HG03135 (cell line): ENCODE results near the gene MSH3.
"Not testable (repeated sequence)": the region's sequence is repeated elsewhere in the genome, so short reads cannot be mapped to it uniquely, and the experiment has no call there.

Experiments used
- ATAC-seq: cut with Tn5 transposase; IDR thresholded peaks from one replicate; pipeline ENCODE4 v1.9.1; 2021; ENCODE audit warnings: mild to moderate bottlenecking, moderate library complexity; ENCODE audit not compliant: unreplicated experiment

The MSH3 gene

DNA sequence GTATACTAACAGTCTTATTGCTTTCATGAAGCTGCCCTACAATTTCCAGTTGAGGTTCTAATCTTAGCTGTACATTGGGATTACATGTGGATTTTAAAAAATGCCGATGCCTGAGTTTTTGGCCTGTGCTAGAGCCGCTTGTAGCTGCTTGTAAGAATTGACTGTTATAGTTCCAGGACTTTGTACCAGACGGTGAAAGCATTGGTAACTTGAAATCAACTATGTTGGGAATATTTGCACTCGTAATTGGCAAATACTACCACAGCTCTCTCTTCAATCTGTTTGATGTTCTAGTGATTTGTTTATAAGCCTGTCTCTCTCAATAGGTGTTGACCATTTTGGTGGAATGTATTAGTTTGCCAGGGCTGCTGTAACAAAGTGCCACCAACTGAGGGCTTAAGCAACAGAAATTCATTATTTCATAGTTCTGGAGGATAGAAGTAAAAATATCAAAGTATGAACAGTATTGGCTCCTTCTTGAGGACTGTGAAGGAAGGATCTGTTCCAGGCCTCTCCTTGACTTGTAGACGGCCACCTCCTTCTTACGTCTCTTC is 50.8 kb downstream of the MSH3 start:
- ATAC-seq: no peak

DNA sequence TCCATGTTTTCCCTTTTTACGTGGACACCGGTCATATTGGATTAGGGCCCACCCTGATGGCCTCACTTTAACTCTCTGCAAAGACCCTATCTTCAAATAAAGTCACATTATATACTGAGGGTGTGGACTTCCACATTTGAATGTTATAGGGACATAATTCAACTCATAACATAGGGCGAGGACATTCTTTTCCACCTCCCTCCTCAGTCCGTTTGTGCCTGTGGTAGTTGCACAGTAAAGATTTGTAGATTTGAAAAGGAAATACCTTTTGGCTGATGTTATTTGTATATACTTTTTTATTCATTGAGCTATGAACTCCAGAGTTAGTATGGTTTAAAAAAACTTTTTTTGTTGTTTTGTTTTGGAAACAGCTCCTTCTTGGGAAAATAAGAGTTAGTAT is 51.3 kb downstream of the MSH3 start:
- no peak for ATAC-seq

DNA sequence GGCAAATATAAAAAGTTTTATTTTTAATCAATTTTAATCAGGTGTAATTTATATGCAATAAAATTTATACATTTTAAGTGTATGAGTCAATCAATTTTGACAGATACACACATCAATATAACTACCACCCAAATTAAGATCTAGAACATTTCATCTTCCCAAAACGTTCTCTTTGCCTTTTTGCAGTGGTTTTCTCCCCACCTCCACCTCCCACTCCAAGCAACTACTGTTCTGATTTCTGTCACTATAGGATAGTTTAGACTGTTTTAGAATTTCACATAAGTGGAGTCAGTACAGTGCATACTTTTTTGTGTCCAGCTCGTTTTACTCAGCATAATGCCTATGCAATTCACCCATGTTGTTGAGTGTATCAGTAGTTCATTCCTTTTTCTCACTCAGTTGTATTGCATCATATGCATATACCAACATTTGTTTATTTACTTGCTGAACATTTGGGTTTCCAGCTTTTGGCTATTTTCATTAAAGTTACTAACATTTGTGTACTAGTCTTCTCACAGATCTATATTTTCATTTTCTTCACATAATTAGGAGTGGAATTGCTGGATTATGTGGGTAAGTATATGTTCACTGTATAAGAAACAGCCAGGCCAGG is 52.5 kb downstream of the MSH3 start:
- ATAC-seq: no peak

DNA sequence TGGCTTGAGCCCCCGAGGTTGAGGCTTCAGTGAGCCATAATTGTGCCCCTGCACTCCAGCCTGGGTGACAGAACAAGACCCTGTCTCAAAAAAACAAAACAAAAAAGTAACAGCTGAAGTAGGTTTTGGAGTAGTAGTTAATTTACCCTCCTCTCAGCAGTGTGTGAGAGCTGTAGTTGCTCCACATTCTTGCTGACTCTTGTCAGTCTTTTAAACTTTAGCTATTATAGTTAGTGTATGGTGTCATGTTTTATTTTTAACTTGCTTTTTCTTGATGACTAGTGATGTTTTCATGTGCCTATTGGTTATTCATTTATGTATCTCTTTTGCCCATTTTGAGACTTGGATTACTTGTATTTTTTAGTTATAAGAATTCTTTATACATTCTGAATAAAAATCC is 53.2 kb downstream of the MSH3 start:
- ATAC-seq: no peak

DNA sequence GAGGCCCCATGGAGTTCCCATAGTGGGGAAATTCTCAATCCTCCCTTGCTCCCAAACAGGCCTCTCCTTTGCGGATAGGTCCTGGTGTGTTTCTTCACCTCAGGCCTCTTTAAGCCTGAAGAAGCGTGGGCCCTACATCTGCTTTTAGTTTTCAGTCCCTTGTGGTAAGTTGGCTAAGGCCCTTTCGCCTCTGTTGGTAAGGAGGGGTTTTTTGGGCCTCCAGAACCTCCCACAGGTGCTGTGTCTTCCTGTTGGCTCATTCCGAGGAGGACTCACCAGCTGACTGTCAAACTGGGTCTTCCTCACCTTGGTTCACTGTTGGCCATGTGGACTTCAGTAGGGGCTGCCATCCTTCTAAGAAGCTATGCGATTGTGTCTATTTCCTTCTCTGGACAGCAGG is 56.8 kb downstream of the MSH3 start:
- no peak for ATAC-seq

DNA sequence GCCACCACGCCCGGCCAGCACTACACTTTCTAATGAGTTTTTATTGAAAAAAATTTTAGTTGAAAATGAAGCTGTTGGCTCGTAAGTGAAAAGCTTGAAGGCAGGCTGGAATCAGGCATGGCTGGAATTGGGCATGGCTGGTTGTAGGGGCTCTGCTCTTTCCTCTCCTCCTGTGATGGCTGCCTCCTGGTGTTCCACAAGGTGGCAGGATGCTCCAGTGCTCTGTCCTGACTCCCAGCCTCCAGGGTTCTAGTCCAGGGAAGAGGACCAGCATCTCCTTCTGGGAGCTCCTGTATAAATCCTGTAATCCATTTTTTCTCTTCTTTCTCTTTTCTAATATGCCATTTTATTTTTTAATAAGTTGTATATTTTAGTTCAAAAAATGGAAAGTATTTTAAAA is 57.5 kb downstream of the MSH3 start:
- ATAC-seq: no peak

DNA sequence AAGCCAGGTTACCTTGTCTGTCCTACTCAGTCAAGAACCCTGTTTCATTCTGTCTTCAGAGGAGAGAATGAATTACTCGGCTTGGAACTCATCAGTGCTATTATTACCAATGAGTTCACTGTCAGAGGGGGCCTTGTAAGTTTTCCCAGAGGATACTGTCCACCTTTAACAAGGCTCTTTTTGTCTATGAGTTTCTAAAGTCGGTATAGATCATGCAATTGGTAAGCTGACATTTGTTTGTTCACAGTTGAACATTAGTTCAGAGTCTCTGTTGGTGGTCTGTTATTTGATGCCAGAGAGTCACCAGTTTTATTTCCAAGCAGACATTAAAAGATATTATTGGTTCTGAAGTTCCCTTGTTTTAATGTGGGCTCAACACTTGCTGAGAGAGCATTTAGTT is 58.5 kb downstream of the MSH3 start:
- ATAC-seq: no peak

DNA sequence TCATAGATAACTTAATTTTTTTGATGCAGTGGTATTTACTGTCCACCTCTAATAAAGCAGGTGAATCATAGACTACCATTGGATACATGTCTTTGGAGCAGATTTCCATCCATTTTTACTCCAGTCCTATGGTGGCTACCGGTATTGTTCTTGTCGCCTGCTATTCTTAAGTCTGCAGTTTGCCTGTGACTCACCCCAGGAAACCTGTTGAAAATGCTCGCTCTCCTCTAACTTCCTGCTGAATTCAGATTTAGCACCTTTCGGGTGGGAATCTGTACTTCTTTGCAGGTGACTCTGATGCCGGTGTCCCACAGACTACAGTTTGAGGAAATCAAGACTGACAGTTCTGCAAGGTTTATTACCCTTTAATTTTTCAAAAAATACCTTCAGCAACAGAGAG is 59.2 kb downstream of the MSH3 start:
- ATAC-seq: no peak

DNA sequence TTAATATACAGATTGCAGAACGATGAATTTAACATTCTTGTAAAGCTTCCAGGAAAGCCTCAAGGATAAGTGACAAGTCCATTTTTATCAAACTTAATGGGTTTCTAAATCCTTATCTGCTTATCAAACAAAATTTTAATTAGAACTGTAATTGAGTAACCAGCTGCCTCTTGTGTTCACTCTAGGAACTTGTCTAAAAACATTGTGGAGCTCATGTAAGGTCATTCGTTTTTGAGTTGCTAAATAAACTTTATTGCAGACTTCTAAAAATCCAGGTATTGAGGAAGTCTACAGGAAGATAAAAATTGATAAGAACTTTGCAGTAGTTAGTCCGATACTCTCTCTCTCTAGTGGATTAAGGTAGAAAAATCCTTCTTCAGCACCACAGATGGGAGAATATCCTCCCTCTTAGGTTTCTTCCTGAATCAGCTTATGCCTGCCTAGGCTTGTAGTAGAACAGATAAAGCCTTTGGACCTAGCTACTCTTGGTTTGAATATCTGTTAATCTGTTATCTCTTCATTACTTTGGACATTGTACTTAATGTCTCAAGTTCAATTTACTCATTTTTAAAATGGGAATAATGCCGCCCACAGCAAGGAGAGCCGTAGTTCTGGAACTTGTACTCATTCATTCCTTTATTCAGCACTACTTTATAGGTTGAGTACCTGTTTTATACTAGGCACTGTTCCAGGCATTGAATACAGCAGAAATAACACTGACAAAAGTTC is 60.3 kb downstream of the MSH3 start:
- ATAC-seq: no peak

DNA sequence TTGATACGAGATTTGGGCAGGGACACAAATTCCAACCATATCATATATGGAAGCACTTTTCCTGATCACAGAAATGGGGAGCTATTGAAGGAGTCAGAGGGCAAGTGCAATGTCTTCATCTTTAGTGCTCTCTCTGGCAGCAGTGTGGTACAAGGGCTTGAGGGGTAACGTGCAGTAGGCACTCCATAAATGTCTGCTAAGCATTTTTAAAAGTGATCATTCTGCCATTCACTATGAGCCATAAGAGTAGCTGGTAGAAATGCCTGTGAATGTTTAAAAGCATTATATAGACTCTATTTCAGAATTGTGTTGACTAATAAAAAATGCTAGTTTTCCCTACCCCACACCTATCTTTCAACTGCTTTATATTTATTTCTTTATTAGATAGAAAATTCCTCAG is 61.4 kb downstream of the MSH3 start:
- ATAC-seq: no peak

DNA sequence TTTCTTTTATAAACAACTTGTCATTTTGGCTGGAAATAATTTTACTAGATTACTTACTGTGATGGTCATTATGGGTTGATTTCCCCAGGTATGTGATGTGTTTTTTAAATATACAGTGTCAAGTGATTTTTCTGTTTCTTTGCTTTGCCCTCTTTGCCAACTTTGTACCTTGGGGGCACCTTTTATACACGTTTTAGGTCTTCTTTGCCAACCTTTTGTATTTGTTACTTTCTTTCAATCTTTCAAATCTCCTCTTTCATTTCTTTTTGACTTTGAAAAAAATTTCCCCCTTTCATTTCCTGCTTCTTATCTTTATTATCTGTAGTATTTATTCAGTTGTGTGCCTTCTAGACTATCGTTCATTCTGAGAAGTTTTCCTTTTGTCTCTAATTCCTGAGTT is 65.7 kb downstream of the MSH3 start:
- ATAC-seq: no peak

DNA sequence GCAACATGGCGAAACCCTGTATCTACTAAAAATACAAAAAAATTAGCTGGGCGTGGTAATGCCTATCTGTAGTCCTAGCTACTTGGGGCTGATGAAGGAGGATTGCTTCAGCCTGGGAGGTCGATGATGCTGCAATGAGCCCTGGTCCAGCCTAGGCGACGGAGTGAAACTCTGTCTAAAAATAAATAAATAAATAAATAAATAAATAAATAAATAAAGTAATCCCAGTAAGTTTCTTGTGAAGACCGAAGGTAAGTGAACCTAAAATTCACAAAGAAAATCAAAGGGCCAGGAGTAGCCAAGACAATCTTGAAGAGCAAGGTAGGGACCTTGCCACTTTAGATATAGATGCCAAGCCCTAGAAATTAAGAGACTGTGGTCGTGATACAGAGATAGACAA is 68.5 kb downstream of the MSH3 start:
- ATAC-seq: no peak

DNA sequence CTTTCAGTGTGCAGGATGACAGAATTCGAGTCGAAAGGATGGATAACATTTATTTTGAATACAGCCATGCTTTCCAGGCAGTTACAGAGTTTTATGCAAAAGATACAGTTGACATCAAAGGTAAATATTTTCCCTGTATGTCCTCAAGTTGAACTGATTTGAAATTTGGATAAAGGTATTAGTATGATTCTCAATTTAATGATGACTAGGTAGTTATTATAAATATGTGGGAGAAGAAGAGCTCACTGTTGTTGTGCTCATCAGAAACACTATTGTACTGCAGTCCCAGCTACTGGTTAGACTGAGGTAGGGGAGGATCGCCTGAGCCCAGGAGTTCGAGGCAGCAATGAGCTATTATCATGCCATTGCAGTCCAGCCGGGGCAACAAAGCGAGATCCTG is 71.0 kb downstream of the MSH3 start:
- ATAC-seq: no peak

DNA sequence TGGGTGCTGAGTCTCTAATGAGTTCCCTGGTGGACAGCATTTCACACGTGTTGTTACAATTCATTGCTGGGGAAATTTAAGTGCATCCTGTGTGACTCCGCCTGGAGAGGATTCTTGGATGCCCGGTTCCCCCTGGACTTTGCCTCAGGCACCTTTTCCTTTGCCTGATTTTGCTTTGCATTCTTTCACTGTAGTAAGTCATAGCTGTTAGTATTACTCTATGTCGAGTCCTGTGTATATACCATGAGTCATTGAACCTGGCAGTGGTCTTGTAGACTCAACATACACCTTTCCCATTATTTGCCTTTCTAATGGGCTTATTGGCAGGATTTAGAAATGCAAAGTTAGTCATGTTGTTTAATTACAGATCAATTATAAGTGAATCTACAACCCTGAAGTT is 82.3 kb downstream of the MSH3 start:
- ATAC-seq: no peak

DNA sequence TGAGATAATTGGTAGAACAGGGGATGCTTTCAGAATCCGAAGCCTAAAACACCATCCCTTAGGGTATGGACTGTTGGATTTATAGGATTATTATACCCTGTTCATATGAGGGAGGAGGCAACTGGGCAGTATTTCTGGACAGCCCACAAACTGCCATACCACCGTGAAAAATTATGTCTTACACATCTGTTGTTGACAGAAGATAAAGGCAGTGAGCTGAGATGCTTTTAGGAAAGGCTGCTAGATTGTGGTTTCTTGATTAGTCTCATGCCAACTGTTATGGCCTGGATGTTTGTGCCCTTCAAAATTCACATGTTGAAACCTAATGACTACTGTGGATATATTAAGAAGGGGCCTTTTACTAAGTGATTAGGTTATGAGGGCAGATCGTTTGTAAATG is 84.0 kb downstream of the MSH3 start:
- no peak for ATAC-seq

DNA sequence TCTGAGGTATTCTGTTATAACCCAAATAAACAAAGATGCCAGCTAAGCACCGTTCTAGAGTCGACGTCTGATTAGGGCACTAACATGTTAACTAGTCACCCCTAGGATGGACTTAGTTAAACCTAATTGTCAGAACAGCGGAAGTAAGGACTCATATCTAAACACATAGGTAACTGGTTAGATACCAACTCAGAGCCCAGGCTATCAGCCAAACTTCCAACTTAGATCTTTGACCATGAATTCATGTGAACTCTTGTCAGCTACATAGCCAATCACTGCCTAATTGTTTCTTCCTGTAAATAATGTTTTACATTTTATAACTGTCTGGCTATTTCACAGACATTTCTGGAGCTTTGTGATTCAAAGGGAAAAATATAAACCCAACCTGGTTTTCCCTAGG is 84.6 kb downstream of the MSH3 start:
- no peak for ATAC-seq

DNA sequence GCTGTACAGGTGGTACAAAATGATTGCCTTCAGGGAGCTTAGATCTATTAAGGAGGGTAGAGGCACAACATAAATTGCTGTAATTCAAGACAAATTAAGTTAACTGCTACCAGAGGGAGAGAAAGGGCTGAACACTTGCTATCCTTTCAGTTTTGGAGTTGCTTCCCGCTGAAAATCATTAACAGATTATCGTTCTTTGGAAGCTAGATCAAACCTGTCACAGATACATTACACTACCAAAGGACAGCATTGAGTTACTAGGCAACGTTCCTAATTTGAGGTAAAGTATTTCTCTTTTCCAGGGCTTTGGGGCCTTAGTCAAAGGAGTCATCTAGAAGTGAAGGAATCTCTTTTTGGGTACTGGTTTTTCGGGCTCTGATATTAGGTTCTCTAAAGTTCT is 85.0 kb downstream of the MSH3 start:
- ATAC-seq: no peak

DNA sequence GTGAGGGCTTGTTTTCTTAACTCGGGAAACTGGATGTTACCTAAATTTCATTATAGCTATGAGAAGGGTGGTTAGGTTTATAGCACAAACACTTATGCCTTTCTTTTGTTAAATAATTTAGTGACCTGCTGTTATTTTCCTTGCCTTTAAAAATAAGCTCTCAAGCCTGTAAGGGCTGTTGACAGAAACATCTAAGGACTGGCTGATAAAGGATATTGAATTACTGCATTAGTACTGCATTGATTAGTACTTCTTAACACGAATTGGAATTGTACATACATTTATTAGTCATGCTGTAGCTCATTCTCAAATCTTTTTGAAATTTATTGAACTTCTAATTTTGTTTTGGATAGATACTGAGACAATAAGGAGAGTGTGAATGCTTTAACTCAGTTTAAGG is 85.4 kb downstream of the MSH3 start:
- ATAC-seq: no peak

DNA sequence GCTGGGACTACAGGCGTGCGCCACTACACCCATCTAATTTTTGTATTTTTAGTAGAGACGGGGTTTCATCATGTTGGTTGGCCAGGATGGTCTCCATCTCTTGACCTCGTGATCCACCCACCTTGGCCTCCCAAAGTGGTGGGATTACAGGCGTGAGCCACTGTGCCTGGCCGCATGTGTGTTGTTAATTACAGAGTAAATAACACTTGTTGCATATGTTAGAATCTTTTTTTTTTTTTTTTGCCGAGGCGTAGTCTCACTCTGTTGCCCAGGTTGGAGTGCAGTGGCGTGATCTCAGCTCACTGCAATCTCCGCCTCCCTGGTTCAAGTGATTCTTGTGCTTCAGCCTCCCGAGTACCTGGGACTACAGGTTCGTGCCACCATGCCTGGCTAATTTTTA is 86.0 kb downstream of the MSH3 start:
- ATAC-seq: not testable (repeated sequence)

DNA sequence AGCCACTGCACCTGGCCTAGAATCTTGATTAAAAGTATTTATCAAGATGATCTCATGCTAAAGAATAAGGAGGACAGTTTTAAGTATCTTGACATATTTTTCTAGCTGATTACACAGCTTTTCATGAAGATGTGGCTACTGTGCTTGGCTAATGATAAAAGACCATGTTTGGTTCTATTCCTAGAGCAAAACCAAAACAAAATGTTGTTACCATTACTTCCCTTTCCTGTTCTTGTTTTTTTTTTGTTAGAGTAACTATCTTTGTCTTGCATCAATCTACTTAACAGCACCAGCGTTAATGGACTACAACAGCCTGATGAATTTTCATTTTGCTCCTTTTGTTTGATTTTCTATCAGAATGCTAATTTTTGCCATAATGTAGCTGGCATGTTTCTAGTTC is 86.5 kb downstream of the MSH3 start:
- ATAC-seq: no peak

DNA sequence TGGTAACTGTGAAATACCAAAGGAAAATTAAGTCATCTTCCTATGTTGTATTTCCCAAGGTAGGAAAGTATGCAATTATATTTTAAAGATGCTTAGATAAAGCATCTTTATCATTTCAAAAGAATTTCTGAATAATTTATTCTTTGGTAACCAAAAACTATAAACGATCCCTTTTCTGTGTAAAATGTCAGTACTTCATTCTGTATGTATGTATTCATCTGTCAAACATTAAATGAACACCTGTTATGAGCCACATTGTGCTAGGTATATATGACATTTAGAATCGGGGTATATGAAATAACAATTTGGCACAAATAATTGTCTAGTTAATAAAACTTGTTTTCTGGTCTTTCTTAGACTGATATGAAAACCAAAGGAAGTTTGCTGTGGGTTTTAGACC is 89.7 kb downstream of the MSH3 start:
- no peak for ATAC-seq

DNA sequence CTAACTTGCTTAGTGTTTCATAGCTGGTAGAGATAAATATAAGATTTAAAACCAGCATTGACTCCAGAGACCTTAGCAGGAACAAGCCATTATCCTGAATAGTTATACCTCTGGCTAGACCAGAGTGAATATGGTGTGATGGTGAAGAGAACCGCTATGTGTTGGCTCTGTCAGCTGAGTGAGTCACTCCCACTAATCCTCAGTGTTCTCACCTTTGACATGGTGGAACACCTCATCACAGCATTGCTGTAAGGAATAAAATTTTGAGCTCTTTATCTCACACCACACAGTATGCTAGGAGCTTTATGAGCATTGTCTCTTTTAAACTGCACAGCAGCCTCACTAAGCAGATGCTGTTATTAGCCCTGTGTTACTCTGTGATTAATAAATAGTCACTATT is 91.0 kb downstream of the MSH3 start:
- ATAC-seq: no peak

DNA sequence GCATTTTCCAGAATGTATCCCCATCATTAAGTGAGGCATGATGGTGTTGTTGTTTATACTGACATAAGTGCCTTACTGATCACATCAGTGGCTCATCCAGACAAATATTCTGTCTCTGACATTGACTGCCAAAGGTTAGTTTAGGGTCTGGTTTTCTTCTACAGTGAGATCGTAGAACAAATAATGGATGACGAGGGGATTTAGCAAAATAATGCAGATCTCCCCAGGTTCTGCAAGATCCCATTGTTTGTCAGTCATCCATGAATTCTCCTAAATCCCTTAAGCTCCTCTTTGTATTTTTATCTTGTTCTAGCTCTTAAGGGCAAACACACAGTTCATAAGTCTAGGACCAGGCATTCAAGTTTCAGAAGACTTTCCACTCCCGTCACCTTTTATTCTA is 93.5 kb downstream of the MSH3 start:
- ATAC-seq: no peak
